Measurements from ENCODE around the gene SLC49A4.

The SLC49A4 gene

GRCh38 chr3:122886251-122886650 lies 91.4 kb downstream of the SLC49A4 start:
- no peak overlapping the region for H3K4me2 ChIP-seq (ENCODE audit: insufficient read depth, low read length, poor library complexity, severe bottlenecking)
- DNase-seq (ENCODE audit: low spot score): no peak
- H3K27ac ChIP-seq (replicated peaks; ENCODE audit: low read length): no peak overlapping the region
- no peak overlapping the region for H2AFZ ChIP-seq (ENCODE audit: low read length)
- H4K91ac ChIP-seq (ENCODE audit: low read depth, low read length, poor library complexity): no peak overlapping the region
- no peak overlapping the region for H2AK5ac ChIP-seq (ENCODE audit: low read depth, low read length)
- no peak overlapping the region for H2BK120ac ChIP-seq (ENCODE audit: low read depth, low read length)
- H2BK5ac ChIP-seq (ENCODE audit: low read length): no peak overlapping the region
- no peak overlapping the region for H2BK12ac ChIP-seq (ENCODE audit: low read length)
- H3K23ac ChIP-seq (ENCODE audit: low read depth, low read length, poor library complexity): no peak overlapping the region
- no peaks in the 10 kb centered on the region for H3K27me3 ChIP-seq (ENCODE audit: control insufficient read depth in 3 of 3, insufficient read depth in 3 of 3, low read depth in 1 of 3, low read length in 3 of 3)
- H3K9ac ChIP-seq (ENCODE audit: low read depth, low read length, poor library complexity): no peak overlapping the region
- no peak overlapping the region for H3K4me3 ChIP-seq (ENCODE audit: low read length in 2 of 2)
- H3K4me1 ChIP-seq (ENCODE audit: control insufficient read depth in 2 of 2, insufficient read depth in 1 of 2, low read depth in 1 of 2, low read length in 2 of 2): peaks cover 15 to 16% of the 10 kb centered on the region in 2 donors
- H3K79me1 ChIP-seq (ENCODE audit: low read depth, low read length): no peaks in the 10 kb centered on the region
- WGBS, 2 donors (ENCODE audit: extremely low coverage in 2 of 2, insufficient read length in 2 of 2, insufficient replicate concordance in 1 of 2): no CpG with 5 or more reads among the region's 4 CpGs
- no peak overlapping the region for H2BK15ac ChIP-seq (ENCODE audit: low read length)
- H4K8ac ChIP-seq (ENCODE audit: low read depth, low read length): no peak overlapping the region
- no peak overlapping the region for H3K18ac ChIP-seq (ENCODE audit: low read length)
- H3K36me3 ChIP-seq (replicated peaks in 1 of 2; ENCODE audit: control insufficient read depth in 2 of 2, insufficient read depth in 2 of 2, low read length in 2 of 2): peaks cover 0 to 10% of the 10 kb centered on the region in 2 donors
- H3K9me3 ChIP-seq (replicated peaks in 1 of 2; ENCODE audit: control insufficient read depth in 2 of 2, insufficient read depth in 1 of 2, low read depth in 1 of 2, low read length in 2 of 2): no peaks in the 10 kb centered on the region
- no peak overlapping the region for H3K4ac ChIP-seq (ENCODE audit: low read length)
- H3K14ac ChIP-seq (ENCODE audit: low read length): no peak overlapping the region

- no CpG with 5 or more reads among the region's 4 CpGs for WGBS, 2 donors (ENCODE audit: extremely low coverage in 2 of 2, insufficient read length in 2 of 2, insufficient replicate concordance in 1 of 2)
- no peak for DNase-seq (ENCODE audit: low spot score)
- no peaks in the 10 kb centered on the region for H3K27me3 ChIP-seq (ENCODE audit: control insufficient read depth in 3 of 3, insufficient read depth in 3 of 3, low read depth in 1 of 3, low read length in 3 of 3)
These were observed 92.1 kb downstream of the SLC49A4 start for GRCh38 chr3:122886946-122887345.

GRCh38 chr3:122890077-122890719 lies 95.3 kb downstream of the SLC49A4 start:
- WGBS, 2 donors (ENCODE audit: extremely low coverage in 2 of 2, insufficient read length in 2 of 2, insufficient replicate concordance in 1 of 2): no CpG with 5 or more reads among the region's 6 CpGs
- Histone ChIP-seq H4K91ac (ENCODE audit: low read depth, low read length, poor library complexity) (no peak overlapping the region), H3K79me1 (ENCODE audit: low read depth, low read length) (no peaks in the 10 kb centered on the region), H3K9me3 (replicated peaks in 1 of 2; ENCODE audit: control insufficient read depth in 2 of 2, insufficient read depth in 1 of 2, low read depth in 1 of 2, low read length in 2 of 2) (peaks cover 0 to 6% of the 10 kb centered on the region in 2 donors), H2BK120ac (ENCODE audit: low read depth, low read length) (no peak overlapping the region), H2AK5ac (ENCODE audit: low read depth, low read length) (no peak overlapping the region), H3K4me3 (ENCODE audit: low read length in 2 of 2) (no peak overlapping the region), H3K4me2 (ENCODE audit: insufficient read depth, low read length, poor library complexity, severe bottlenecking) (no peak overlapping the region), H2BK12ac (ENCODE audit: low read length) (no peak overlapping the region), H3K9ac (ENCODE audit: low read depth, low read length, poor library complexity) (no peak overlapping the region), H2BK15ac (ENCODE audit: low read length) (no peak overlapping the region), H3K14ac (ENCODE audit: low read length) (no peak overlapping the region), H3K18ac (ENCODE audit: low read length) (no peak overlapping the region), H3K36me3 (replicated peaks in 1 of 2; ENCODE audit: control insufficient read depth in 2 of 2, insufficient read depth in 2 of 2, low read length in 2 of 2) (no peaks in the 10 kb centered on the region), H2AFZ (ENCODE audit: low read length) (peak overlapping the region; percentile 45), H3K23ac (ENCODE audit: low read depth, low read length, poor library complexity) (no peak overlapping the region), H2BK5ac (ENCODE audit: low read length) (no peak overlapping the region), H3K27ac (replicated peaks; ENCODE audit: low read length) (peak overlapping the region; percentile 56), H3K27me3 (ENCODE audit: control insufficient read depth in 3 of 3, insufficient read depth in 3 of 3, low read depth in 1 of 3, low read length in 3 of 3) (no peaks in the 10 kb centered on the region), H3K4ac (ENCODE audit: low read length) (no peak overlapping the region), H3K4me1 (ENCODE audit: control insufficient read depth in 2 of 2, insufficient read depth in 1 of 2, low read depth in 1 of 2, low read length in 2 of 2) (peaks cover 14 to 18% of the 10 kb centered on the region in 2 donors), H4K8ac (ENCODE audit: low read depth, low read length) (no peak overlapping the region)
- DNase-seq (ENCODE audit: low spot score): peak; percentile 35

More at GRCh38 chr3:122886946-122887345, 92.1 kb downstream of the SLC49A4 start:
- no peaks in the 10 kb centered on the region for H3K9me3 ChIP-seq (replicated peaks in 1 of 2; ENCODE audit: control insufficient read depth in 2 of 2, insufficient read depth in 1 of 2, low read depth in 1 of 2, low read length in 2 of 2)
- peaks cover 0 to 3% of the 10 kb centered on the region in 2 donors for H3K36me3 ChIP-seq (replicated peaks in 1 of 2; ENCODE audit: control insufficient read depth in 2 of 2, insufficient read depth in 2 of 2, low read length in 2 of 2)
- H3K4me2 ChIP-seq (ENCODE audit: insufficient read depth, low read length, poor library complexity, severe bottlenecking): no peak overlapping the region
- H3K79me1 ChIP-seq (ENCODE audit: low read depth, low read length): no peaks in the 10 kb centered on the region
- H2AK5ac ChIP-seq (ENCODE audit: low read depth, low read length): no peak overlapping the region
- H3K4ac ChIP-seq (ENCODE audit: low read length): no peak overlapping the region
- no peak overlapping the region for H3K14ac ChIP-seq (ENCODE audit: low read length)
- no peak overlapping the region for H3K9ac ChIP-seq (ENCODE audit: low read depth, low read length, poor library complexity)
- H3K4me1 ChIP-seq (ENCODE audit: control insufficient read depth in 2 of 2, insufficient read depth in 1 of 2, low read depth in 1 of 2, low read length in 2 of 2): peaks cover 15 to 16% of the 10 kb centered on the region in 2 donors
- H3K27ac ChIP-seq (replicated peaks; ENCODE audit: low read length): no peak overlapping the region
- H2BK15ac ChIP-seq (ENCODE audit: low read length): no peak overlapping the region
- H2BK120ac ChIP-seq (ENCODE audit: low read depth, low read length): no peak overlapping the region
- no peak overlapping the region for H3K23ac ChIP-seq (ENCODE audit: low read depth, low read length, poor library complexity)
- H2BK5ac ChIP-seq (ENCODE audit: low read length): no peak overlapping the region
- no peak overlapping the region for H3K4me3 ChIP-seq (ENCODE audit: low read length in 2 of 2)
- no peak overlapping the region for H4K91ac ChIP-seq (ENCODE audit: low read depth, low read length, poor library complexity)
- H2BK12ac ChIP-seq (ENCODE audit: low read length): no peak overlapping the region
- no peak overlapping the region for H2AFZ ChIP-seq (ENCODE audit: low read length)
- no peak overlapping the region for H4K8ac ChIP-seq (ENCODE audit: low read depth, low read length)
- H3K18ac ChIP-seq (ENCODE audit: low read length): no peak overlapping the region

DNA sequence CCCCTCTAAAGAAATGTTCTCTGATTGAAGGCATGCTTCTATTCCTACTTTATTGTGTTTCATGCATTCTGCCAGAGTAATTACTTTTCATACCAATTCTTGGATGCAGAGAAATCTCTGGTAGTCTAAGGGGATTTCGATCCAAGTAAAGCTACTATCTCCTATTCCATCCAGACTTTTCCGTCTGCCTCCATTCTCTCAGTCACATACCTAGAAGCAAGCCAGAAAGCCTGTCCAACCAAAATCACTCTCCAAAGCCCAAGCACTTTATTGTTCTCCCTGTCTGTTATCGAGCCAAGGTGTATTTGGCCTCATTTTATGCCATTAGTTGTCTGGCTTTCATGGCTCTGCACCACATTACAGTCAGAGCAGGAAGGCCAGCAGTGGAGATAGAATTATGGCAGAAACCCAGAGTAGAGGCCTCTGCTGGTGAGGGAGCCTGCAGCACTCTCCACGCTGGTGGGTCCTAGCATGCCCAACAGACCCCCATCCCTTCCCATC lies 95.9 kb downstream of the SLC49A4 start:
- no peak overlapping the region for H2BK12ac ChIP-seq (ENCODE audit: low read length)
- no peak overlapping the region for H3K23ac ChIP-seq (ENCODE audit: low read depth, low read length, poor library complexity)
- no peak overlapping the region for H3K14ac ChIP-seq (ENCODE audit: low read length)
- H4K8ac ChIP-seq (ENCODE audit: low read depth, low read length): no peak overlapping the region
- H2BK5ac ChIP-seq (ENCODE audit: low read length): peak overlapping the region; percentile 21
- no peaks in the 10 kb centered on the region for H3K27me3 ChIP-seq (ENCODE audit: control insufficient read depth in 3 of 3, insufficient read depth in 3 of 3, low read depth in 1 of 3, low read length in 3 of 3)
- H3K9me3 ChIP-seq (replicated peaks in 1 of 2; ENCODE audit: control insufficient read depth in 2 of 2, insufficient read depth in 1 of 2, low read depth in 1 of 2, low read length in 2 of 2): peaks cover 0 to 6% of the 10 kb centered on the region in 2 donors
- no peak overlapping the region for H3K4me2 ChIP-seq (ENCODE audit: insufficient read depth, low read length, poor library complexity, severe bottlenecking)
- no peak for DNase-seq (ENCODE audit: low spot score)
- H3K79me1 ChIP-seq (ENCODE audit: low read depth, low read length): no peaks in the 10 kb centered on the region
- H3K4me1 ChIP-seq (ENCODE audit: control insufficient read depth in 2 of 2, insufficient read depth in 1 of 2, low read depth in 1 of 2, low read length in 2 of 2): peaks cover 14 to 18% of the 10 kb centered on the region in 2 donors
- no peak overlapping the region for H3K4me3 ChIP-seq (ENCODE audit: low read length in 2 of 2)
- H3K27ac ChIP-seq (replicated peaks; ENCODE audit: low read length): peak overlapping the region; percentile 20
- no peak overlapping the region for H4K91ac ChIP-seq (ENCODE audit: low read depth, low read length, poor library complexity)
- peak overlapping the region; percentile 82 for H2AK5ac ChIP-seq (ENCODE audit: low read depth, low read length)
- no peak overlapping the region for H3K9ac ChIP-seq (ENCODE audit: low read depth, low read length, poor library complexity)
- no peaks in the 10 kb centered on the region for H3K36me3 ChIP-seq (replicated peaks in 1 of 2; ENCODE audit: control insufficient read depth in 2 of 2, insufficient read depth in 2 of 2, low read length in 2 of 2)
- H3K4ac ChIP-seq (ENCODE audit: low read length): no peak overlapping the region
- peak overlapping the region; percentile 45 for H2AFZ ChIP-seq (ENCODE audit: low read length)
- H3K18ac ChIP-seq (ENCODE audit: low read length): peak overlapping the region; percentile 13
- no CpG with 5 or more reads among the region's 4 CpGs for WGBS, 2 donors (ENCODE audit: extremely low coverage in 2 of 2, insufficient read length in 2 of 2, insufficient replicate concordance in 1 of 2)
- H2BK120ac ChIP-seq (ENCODE audit: low read depth, low read length): no peak overlapping the region
- peak overlapping the region; percentile 52 for H2BK15ac ChIP-seq (ENCODE audit: low read length)
